Measurements from ENCODE around the gene SERPINE1.

SERPINE1 gene

DNA sequence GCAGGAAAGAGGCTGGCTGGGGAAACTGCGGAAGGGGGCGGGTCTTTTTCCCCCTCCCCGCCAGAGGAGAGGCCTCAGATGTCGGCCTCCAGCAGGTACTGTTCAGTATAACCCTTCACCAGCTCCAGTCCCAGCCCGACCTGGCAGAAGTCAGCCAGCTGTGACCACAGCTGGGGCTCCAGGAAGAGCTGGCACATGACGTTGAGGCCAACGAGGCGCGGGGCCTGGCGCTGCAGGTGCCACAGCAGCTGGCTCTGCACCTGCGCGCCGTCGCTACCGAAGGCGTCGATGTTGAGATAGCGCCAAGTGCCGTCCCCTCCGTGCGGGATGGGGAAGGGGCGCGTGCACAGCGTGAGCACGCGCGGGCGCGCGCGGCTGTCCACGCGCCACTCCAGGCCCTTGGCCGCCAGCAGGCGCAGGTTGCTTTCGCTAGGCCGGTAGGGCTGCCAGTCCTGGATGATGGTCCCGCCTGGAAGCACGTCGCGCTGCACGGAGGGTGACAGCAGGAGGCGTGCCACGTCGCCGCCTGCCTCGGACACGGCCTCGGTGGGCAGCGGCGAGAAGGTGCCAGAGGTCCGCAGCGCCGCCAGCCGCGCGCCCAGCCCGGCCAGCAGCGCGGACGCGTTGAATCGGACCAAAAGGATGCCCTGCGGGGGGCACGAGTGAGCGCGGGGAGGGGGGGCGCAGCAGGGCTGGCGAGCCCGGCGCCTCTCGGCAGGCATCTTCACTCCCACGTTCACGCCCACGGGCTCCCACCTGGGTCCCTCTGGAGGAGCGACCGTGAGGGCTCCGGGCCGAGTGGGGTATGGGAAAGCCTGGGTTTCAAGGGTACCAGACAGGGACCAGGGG lies 45.3 kb downstream of the SERPINE1 start:
- DNase-seq, result no peak

- DNase-seq, result no peak
These were observed 46.2 kb downstream of the SERPINE1 start for GRCh38 chr7:101172854-101173751.

GRCh38 chr7:101173752-101174244 lies 46.9 kb downstream of the SERPINE1 start:
- peak in 3 of 4 experiments; percentile 33 to 52 (median 46) for DNase-seq

GRCh38 chr7:101174322-101174854 lies 47.5 kb downstream of the SERPINE1 start:
- DNase-seq, result no peak

DNA sequence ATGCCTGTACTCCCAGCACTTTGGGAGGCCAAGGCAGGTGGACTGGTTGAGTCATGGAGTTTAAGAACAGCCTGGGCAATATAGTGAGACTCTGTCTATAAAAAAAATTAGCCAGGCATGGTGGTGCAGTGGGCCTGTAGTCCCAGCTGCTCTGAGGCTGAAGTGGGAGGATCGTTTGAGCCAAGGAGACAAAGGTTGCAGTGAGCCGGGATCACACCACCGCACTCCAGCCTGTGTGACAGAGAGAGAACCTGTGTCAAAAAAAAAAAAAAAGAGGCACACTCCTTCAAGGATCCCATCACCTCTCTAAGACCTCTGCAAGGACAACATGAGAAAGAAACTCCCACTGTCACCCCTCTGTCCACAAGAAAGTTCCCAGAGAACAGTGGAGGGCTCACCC lies 48.8 kb downstream of the SERPINE1 start:
- DNase-seq, result no peak

- no peak for DNase-seq
These were observed 50.7 kb downstream of the SERPINE1 start for GRCh38 chr7:101177644-101178043.

DNA sequence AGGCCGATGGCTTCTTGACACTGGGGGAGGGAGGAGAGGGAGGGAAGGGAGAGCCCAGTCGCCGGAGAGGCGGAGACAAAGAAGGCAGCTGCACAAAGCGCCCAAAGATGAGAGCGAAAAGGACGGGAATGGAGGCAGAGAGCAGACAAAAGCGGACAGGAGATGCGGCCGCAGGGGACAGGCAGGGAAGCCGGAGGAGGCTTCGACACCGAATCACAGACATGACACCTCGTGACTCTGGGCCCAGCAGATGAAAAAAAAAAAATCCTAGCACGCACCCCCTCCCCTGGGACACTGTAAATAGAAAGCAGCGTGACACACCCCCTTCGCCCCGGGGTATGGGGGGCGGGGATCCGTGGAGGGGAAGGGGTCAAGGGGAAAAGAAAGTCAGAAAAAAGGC lies 52.2 kb downstream of the SERPINE1 start:
- DNase-seq, result no peak

- DNase-seq, result no peak
These were observed 52.8 kb downstream of the SERPINE1 start for GRCh38 chr7:101179713-101180112.

DNA sequence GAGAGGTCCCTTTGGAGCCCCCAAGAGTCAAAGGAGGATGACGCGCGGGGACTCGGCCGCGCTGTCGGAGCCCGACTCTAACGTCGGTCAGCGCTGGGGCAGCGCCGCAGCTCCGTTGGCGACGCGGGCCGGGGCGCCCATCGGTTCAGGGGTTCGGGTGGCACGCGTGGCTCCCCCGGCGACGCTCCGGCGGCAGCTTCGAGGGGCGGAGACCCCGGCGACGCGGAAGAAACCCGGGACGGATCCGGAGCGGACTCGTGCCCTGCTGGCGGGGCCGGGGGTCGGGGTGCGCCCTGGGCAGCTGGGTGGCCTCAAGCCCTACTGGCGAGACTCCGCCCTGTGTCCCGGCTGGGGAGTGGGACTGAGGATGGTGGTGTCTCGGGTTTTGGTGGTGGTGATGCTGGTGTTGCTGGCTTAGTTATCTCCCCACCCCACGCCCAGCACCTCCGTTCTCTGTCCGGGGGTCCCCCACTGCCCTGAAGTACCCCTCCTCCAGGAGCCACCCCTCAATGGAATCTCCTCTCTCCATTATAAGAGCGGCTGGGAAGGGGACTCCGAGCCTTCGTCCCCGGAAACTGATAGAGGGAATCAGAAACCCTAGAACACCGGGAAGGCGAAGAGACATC lies 53.3 kb downstream of the SERPINE1 start, which contains the start of gene NAT16:
NAT16 (minus strand) TSS at position 164 of the 626 bp plus-strand sequence. CDS start 5,486 bp downstream, outside the sequence.
- no peak for DNase-seq

DNA sequence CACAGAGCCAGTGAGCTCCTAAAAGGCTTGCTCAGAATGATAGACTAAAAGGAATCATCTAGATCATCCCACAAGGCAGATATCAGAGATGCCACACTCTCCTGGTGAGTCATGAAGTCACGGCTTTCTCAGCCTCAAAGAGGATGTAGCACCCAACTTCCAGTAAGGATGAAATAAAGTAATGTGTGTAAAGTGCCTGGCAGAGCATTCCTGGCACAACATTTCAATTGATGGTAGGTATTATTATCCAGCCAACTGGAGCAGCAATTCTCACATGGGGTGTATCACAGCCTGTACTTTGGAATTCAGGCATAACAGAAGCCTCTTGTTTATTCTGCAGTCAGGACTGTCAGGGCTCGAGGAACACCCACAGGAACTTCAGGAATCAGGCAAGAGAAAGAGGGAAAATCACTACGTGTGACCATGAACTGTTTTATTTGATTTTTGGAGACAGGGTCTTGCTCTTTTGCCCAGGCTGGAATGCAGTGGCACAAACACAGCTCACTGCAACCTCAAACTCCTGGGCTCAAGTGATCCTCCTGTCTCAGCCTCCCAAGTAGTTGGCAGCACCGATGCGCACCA lies 58.4 kb downstream of the SERPINE1 start:
- no peak for DNase-seq

DNA sequence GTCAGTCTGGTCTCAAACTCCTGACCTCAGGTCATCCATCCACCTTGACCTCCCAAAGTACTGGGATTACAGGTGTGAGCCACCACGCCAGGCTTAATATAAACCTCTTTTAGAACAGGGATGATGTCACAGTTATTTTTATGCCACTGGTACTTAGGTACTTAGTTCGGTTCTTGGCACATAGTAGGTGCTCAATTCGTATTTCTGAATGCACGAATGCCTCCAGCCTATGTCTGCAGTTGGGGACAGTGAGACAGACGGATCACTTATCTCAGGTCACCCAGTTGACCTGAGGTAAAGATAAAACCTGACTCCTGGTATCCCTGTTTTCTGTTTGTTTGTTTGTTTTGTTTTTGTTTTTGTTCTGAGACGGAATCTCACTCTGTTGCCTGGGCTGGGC lies 59.3 kb downstream of the SERPINE1 start:
- no peak for DNase-seq

GRCh38 chr7:101186844-101187428 lies 60.0 kb downstream of the SERPINE1 start:
- DNase-seq, result no peak

Measured in activated naive CD4-positive, alpha-beta T cell (primary cell).